Stimulated activated CD4-positive, alpha-beta T cell treated with anti-CD3 and anti-CD28 coated beads, Interleukin-4, amount 100 ng/mL, for 24 hours (primary cell): Measurements from ENCODE around the gene PIK3C2G.

Source experiments
- DNase-seq: peaks from one replicate; pipeline ENCODE4 v3.0.0-alpha.2; 2020

The PIK3C2G gene

GRCh38 chr12:18580291-18580690 lies 319.0 kb downstream of the PIK3C2G start:
- DNase-seq: no peak

GRCh38 chr12:18580706-18581105 lies 319.4 kb downstream of the PIK3C2G start:
- DNase-seq: no peak

GRCh38 chr12:18581232-18581962 lies 320.1 kb downstream of the PIK3C2G start:
- DNase-seq: no peak

- DNase-seq: no peak
These were observed 322.3 kb downstream of the PIK3C2G start for GRCh38 chr12:18583655-18584054.

GRCh38 chr12:18586581-18586980 lies 325.3 kb downstream of the PIK3C2G start:
- no peak for DNase-seq

GRCh38 chr12:18589316-18589715 lies 328.0 kb downstream of the PIK3C2G start:
- DNase-seq: no peak

- no peak for DNase-seq
These were observed 330.2 kb downstream of the PIK3C2G start for GRCh38 chr12:18591473-18591872.

- DNase-seq: no peak
These were observed 334.1 kb downstream of the PIK3C2G start for GRCh38 chr12:18595412-18595811.

- DNase-seq: no peak
These were observed 340.6 kb downstream of the PIK3C2G start for GRCh38 chr12:18601962-18602361.

GRCh38 chr12:18612971-18613370 lies 351.7 kb downstream of the PIK3C2G start:
- DNase-seq: no peak

- DNase-seq: no peak
These were observed 359.7 kb downstream of the PIK3C2G start for GRCh38 chr12:18620986-18621385.

- no peak for DNase-seq
These were observed 368.1 kb downstream of the PIK3C2G start for GRCh38 chr12:18629445-18629844.

- DNase-seq: no peak
These were observed 368.6 kb downstream of the PIK3C2G start for GRCh38 chr12:18629916-18630315.

- no peak for DNase-seq
These were observed 370.0 kb downstream of the PIK3C2G start for GRCh38 chr12:18631339-18631738.

GRCh38 chr12:18632848-18633247 lies 371.5 kb downstream of the PIK3C2G start:
- DNase-seq: no peak

- DNase-seq: no peak
These were observed 373.1 kb downstream of the PIK3C2G start for GRCh38 chr12:18634382-18634781.

- DNase-seq: no peak
These were observed 379.1 kb downstream of the PIK3C2G start for GRCh38 chr12:18640321-18640955.

- DNase-seq: no peak
These were observed 382.4 kb downstream of the PIK3C2G start for GRCh38 chr12:18643681-18644080.

GRCh38 chr12:18644564-18644963 lies 383.2 kb downstream of the PIK3C2G start:
- DNase-seq: no peak

GRCh38 chr12:18646286-18646890 lies 385.1 kb downstream of the PIK3C2G start:
- DNase-seq: no peak

- no peak for DNase-seq
These were observed 390.2 kb downstream of the PIK3C2G start for GRCh38 chr12:18651525-18651924.

- no peak for DNase-seq
These were observed 391.3 kb downstream of the PIK3C2G start for GRCh38 chr12:18652596-18652995.

GRCh38 chr12:18653465-18653864 lies 392.1 kb downstream of the PIK3C2G start:
- DNase-seq: no peak

- DNase-seq: no peak
These were observed 394.0 kb downstream of the PIK3C2G start for GRCh38 chr12:18655351-18655750.
